Kidney capillary endothelial cell (primary cell): ENCODE measurements around the gene AOX1.
"Not testable (repeated sequence)": the region's sequence is repeated elsewhere in the genome, so short reads cannot be mapped to it uniquely, and the experiment has no call there.

Source experiments
- DNase-seq: peaks from one replicate; pipeline ENCODE4 v3.0.0-alpha.2; 2018; ENCODE audit warnings: low spot score

Gene AOX1

DNA sequence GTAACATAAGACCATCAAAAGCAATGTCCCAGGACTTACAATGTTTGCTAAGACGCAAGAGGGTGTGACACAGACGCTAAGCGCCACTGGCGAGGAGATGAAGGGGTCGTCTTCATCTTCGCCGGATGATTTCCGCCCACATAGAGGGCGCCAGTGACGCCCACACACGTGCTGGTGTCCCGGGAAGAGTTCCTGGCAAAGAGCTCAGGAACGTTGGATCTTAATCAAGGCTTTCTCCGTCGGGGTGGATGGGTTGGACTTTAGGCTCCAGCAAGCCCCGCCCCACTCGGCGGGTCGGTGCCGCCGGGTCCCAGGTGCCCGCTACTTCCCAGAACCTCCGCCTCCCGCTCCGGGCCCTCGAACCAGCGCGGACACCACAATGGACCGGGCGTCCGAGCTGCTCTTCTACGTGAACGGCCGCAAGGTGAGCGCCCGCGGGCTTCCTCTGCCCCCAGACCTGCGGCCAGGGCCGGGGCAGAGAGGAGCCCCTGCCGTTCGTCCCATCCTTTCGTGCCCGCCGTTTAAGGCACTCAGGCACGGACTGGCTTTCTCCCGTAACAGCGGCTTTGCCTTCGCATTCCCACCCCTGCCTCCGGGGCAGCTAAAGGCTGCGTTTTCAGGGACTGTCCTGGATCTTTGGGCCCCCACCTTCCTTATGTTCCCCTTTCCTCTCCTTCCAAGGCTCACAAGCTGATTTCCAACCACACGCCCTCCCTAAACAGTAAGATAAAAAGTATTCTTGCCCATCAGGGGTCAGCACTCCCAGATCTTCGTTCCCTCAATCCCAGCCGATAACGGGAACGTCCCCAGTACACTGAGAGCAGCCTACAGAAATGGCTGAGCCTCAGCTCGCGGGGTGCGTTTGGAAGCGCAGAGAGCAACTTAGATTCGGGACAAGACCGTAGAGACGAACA lies at the start of gene AOX1:
AOX1 (plus strand) TSS at position 285 of the 914 bp plus-strand sequence; CDS start at position 380, 95 bp downstream.
- DNase-seq = no peak

DNA sequence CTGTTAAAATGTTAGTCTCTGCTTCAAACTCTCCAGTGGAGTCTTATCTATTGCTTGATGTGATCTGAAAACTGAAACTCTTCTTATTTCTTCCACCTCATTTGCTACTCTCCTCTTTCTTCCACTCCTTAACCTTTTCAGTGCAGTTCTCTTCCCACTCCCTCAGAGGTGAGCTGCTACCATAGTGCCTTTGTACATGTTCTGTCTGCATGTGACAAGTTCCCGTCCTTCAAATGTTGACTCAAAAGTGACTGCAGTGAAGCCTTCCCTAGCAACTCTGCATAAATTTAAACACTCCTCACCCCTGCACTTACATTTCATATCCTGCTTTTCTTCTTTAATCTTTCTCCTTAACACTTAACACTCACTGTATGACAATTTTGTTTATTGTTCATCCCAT lies 47.7 kb upstream of the AOX1 start:
- DNase-seq = no peak

DNA sequence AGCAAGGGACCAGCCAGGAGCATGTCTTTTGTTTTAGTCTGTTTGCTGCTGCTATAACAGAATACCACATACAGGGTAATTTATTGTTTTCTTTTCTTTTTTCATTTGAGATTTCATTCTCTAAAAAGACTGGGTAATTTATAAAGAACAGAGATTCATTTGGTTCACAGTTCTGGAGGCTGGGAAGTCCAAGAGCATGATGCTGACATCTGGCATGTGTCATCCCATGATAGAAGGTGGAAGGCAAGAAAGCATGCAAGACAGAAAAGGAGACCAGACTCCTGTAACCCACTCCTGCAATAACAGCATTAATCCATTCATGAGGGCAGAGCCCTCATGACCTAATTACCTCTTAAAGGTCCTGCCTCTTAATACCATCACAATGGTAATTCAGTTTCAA lies 45.0 kb upstream of the AOX1 start:
- DNase-seq = no peak

DNA sequence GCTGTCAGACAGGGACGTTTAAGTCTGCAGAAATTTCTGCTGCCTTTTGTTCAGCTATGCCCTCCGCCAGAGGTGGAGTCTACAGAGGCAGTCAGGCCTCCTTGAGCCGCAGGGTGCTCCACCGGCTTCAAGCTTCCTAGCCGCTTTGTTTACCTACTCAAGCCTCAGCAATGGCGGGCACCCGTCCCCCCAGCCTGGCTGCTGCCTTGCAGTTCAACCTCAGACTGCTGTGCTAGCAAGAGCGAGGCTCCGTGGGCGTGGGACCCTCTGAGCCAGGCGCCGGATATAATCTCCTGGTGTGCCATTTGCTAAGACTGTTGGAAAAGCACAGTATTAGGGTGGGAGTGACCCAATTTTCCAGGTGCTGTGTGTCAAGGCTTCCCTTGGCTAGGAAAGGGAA lies 19.2 kb upstream of the AOX1 start:
- DNase-seq = not testable (repeated sequence)

DNA sequence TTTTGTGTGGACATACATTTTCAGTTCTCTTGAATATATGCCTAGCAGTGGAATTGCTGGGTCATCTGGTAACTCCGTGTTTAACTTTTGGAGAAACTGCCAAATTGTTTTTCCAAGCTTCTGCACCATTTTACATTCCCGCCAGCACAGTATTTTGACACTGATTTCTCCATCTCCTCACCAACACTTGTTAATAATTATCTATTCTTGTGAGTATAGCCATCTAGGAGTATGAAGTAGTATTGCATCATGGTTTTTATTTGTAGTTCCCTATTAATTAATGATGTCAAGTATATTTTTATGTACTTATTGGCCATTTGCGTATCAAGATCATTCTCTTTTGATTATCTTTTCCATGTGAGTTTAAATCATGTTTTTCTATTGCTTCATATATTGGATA lies 17.9 kb upstream of the AOX1 start:
- DNase-seq = no peak

DNA sequence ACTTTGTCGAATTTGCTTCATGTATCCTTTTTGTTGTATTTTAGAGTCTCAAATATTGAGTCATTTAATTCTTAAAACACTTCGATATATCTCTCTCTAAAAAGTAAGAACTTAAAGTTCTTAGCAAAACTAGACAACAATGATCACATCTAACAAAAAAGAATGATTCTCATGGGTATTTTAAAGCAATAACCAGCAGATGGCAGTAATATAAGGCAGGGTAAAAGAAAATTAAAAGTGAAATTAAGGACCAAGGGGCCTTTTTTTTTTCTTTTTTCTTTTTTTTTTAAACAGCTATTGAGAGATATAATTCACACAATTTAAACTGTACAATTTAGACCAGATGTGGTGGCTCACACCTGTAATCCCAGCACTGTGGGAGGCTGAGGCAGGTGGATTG lies 9.9 kb upstream of the AOX1 start:
- peak; percentile 21 for DNase-seq

DNA sequence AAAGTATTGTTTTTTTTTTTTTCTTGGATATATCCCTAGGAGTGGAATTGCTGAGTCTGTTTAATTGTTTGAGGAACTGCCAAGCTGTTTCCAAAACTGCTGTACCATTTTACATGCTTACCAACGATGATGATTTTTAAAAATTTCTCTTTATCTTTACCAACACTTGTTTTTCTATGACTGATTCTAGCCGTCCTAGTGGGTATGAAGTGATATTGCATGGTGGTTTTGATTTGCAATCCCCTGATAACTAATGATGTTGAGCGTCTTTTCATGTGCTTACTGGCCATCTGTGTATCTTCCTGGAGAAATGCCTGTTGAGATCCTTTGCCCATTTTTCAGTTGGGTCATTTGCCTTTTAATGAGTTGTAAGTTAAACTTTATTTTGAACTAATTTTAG lies 8.8 kb upstream of the AOX1 start:
- no peak for DNase-seq

DNA sequence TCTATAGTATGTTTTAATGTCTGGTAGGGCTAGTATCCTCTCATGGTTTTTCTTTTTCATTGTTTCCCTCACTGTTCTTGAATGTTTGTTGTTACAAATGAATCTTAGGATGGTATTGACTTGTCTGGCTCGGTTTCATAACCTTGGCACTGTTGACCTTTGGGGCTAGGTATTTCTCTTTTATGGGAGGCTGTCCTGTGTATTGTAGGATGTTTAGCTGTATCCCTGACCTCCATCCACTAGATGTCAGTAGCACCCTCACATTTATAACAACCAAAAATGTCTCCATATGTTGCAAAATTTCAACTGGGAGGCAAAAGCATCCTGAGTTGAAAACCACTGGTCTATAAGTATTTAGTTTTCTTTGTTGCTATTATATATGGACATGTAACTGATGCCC lies 7.0 kb upstream of the AOX1 start:
- DNase-seq = peak; percentile 40

DNA sequence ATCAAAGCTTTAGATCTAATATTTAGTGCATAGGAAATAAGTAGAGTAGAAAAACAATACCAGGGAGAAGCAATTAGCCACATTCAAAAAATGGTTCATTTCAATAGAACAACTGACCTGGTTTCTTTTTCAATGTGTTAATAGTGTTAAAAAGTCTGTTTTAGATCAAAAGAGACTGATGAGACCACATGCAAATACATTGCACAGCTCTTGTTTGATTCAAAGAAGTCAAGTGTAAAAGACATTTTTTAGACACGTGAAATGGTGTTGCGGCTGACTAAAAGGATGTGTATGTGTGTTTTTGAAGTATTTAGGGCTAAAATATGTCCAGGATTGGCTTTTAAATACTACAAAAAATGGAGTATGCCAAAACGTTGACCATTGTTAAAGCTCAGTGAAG lies 1.2 kb upstream of the AOX1 start:
- no peak for DNase-seq

DNA sequence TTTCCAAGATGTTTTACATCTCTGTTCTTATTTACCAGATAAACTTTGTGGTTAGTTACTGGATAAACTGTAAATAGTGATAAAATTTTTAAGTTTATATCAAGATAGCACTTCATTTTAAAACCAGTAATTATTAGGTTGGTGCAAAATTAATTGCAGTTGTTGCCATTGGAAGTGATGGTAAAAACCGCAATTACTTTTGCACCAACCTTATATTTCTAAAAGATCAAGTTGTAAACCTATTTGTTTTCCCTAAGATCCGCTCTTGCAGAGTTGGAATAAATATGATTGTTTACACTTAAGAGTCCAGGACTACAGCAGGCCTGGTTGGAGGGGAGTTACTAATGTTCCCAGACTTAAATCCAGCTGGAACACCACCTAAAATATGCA lies 479 bp upstream of the AOX1 start:
- DNase-seq = no peak

DNA sequence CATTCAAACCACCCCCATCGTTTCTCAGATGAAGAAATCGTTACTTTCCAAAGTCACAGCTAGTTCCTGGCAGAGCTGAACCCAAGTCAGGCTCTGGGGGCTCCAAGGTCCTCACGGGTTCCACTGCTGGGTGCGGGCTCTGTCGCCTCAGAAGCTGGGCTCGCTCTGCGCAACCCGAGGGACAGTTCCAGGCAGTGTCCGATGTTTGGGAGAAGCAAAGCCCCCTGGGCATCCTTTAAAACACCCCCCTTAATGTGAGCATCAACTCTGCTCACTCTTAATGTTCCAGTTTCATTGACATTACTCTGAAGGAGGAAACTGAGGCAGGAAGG lies 796 bp downstream of the AOX1 start:
- DNase-seq = no peak

DNA sequence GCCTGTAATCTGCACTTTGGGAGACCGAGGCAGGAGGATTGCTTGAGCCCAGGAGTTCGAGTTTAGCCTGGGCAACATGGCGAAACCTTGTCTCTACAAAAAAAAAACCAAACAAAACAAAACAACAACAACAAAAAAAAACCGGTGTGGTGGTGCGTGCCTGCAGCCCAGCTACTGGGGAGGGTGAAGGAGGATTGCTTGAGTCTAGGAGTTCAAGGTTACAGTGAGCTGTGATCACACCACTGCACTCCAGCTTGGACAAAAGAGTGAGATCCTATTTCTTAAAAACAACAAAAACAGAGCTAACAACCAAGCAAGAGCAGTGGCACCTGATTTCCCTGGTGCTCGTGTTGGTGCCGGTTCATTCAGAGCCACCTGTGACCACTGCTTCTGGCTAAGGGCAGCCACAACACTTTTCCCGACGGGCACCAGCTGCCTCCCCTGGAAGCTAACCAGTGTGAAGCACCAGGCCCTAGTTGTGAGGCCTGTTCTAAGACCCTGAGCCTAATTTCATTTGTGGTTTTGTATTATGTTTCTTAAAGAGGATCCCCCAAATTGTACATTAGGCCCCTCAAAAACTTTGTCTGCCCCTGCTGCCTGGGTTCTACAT lies 1.3 kb downstream of the AOX1 start:
- DNase-seq = no peak

DNA sequence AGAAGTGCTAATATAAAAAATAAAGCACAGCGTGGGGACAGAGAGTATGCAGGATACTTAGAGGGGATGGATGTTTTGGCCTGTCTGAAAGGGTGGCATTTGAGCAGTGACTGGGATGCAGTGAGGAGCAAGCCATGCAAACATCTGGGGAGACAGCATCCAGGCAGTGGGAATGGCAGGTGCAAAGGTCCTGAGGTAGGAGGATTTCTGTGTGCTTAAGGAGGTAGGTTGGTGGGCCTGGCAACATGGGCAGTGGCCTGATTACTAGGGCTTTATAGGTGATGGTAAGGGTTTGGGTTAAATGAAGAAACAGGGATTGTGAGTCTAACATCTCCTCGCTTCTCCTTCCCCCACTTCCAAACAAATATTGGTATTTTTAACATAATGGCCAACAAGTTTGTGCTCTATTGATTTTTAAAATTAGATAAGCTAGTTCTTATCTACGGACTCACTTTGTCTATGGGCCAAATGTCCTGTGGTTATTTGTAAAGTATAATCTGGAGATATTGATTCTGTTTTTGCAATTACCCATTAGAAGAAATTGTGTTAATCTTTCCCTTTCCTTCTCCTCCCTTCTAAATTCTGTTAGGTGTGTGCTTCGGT lies 2.4 kb downstream of the AOX1 start:
- no peak for DNase-seq

DNA sequence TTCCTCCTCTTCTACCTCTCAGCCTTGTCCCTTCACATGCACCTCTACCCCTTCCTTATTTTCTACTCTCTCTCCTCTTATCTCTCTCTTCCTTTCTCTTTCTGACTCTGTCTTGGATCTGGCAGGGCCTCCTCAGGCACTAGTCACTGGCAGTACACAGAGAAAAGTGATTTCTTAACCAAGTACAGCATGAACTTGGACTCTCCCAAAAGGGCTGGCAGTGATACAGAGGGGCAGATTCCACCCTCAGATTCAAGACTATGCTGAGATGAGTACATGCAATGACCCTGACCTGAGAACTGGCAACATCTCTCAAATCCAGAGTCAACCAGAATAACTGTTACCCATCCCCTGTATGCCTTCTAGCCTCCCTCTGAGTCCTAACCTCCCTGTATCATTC lies 4.3 kb downstream of the AOX1 start:
- no peak for DNase-seq

DNA sequence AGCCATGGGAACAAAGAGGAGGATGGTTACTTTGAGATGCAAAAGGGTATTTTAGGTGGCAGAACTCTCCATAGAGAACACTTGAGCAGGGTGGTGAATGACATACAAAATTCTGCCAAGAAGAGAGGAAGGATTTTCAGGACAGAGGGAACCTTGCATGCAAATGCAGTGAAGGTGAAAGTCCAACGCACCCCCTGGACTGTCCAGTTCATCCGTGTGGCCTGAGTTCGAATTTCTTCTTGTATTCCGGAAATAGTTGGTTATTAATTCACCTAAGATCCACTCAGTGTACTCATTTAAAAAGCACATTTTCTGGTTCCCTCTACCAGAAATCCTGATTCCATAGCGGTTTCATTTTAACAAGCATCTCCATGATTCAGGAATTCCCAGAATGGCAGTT lies 5.5 kb downstream of the AOX1 start:
- DNase-seq = no peak

DNA sequence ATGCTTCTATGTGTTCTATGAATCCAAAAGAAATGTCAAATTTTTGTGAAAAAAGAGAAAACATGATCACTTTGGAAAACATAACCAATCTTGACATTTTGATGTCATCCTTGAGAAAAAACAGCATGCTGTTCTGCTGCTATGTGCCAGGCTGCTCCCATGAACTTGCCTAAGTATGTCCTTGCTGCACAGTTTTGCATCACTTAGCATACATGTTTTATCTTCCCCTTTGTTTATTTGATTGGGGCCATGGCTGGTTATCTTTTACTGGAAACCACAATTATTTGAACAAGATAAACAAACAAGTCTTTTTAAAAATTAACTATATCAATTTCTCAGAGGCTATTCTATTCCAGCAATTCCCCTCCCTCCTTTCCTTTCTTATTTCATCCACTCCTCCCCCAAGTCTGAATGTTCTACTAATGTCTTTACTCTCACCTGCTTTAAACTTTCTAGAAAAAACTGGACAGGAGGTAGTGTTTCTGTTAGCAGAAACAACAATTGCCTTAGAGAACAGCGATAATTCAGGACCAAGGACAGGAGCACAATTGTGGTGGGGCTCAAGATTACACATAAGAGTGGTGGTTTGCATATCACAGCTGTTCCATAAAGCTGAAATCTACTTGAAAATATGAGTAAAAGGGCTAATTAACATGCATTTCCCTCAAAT lies 6.7 kb downstream of the AOX1 start:
- no peak for DNase-seq

DNA sequence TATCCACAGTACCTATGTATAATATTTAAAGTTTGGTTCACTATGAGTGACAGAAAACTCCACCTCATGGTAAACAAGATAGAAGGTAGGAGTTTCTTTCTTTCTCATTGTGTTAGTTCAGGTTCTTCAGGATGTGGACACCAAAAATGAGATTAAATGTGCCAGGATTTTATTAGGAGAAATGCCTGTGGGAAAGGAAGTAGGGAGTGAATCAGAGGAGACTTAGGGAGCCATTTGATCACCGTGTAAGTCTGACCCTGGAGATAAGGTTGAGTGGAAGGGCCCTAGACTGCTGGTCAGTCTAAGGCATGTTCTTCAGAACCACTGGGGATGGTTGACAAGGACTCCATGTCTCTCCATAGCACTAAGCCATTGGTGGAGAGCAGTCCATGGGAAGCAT lies 8.1 kb downstream of the AOX1 start:
- DNase-seq = no peak

DNA sequence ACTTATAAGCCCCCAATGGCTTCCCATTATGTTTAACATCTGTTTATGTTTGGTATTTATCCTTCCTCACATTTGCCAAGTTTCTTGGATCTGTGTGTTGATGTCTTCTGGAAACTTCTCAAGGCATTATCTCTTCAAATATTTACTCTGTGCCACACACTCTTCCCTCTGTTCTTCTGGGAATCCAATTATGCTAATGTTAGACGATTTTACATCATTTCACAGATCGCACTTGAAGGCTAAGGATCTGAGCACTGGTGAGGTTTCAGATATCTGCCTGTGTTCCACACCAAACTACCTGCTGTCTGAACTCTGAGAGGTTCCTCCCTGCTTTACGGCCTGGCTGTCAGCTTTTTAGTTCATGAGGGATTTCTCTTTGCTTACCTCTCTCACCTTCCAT lies 10.1 kb downstream of the AOX1 start:
- DNase-seq = no peak

DNA sequence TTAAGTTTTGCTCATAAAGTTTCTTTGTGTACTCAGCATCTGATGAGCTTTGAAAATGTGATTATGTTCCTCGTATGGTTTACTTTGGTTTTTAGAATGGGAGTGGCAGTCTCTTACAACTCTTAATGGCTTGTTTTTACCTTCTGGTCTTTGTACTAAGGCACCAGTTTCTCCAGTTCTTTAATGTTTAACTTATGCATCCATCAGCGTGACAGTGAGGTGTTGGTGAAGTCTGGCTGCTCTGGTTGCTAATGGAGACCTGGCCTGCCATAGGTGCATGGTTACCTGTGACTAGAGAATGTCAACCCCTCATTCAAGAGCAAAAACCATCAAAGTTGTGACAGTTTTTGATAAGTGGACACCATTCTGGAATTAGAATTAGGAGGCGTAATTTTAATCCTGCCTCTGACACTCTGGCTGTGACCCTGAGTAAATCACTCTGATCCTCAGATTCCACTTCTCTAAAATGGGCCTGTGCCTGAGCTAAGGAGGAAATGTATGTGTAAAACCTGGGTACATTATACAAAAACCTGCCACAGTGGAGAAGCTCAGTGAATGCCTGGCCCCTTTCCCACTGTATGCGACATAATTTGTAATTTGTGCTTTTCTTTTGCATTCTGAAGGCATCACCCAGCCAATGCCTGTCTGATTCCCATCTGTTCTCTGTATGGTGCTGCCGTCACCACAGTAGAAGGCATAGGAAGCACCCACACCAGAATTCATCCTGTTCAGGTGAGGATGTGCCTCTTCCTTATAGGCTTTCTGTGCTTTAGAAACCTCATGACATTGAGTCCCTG lies 11.2 kb downstream of the AOX1 start:
- no peak for DNase-seq

DNA sequence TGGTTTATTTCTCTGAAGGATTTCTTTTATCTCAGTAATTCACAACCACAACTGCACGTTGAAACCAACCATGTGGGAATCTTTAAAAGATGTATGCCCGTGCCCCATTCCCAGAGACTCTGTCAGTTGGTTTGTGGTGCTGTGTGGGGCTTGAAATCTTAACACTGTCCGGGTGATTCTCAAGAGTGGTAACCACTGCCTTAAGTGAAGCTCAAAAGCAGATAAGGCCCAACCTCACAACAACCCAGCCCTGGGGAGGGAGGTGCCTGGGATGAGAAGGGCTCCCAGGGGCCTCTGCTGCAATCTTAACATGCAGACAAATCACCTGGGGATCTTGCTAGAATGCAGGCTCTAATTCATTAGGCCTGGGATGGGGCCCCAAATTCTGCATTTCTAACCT lies 13.4 kb downstream of the AOX1 start:
- DNase-seq = no peak

DNA sequence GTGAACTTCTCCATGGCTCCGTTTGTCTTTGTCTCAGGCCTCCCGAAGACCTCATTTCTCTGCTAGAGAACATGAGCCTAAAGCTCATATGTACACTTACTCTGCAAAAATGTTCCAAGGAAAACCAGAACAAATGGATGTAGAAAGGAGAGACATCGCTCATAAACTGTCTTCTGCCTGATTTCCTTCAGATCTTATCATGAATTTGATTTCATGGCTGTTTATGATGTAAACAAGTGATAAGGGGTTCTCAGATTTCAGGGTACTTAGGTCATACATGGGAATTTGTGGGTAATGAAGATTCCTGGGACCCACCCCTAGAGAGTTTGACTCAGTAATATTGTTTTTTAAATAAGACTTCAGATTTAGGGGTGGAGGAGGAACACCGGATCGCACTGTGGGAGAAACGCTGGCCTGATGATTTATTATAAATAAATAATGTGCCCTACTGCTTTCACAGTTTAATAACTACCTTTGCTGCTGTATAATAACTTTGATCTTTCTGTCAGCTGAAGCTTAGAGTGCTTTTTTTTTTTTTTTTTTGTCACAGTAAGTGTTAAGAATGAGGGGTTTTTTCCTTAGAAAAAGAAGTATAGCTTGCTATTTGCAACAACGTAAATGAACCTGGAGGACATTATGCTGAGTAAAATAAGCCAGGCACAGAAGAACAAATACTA lies 14.9 kb downstream of the AOX1 start:
- DNase-seq = no peak

DNA sequence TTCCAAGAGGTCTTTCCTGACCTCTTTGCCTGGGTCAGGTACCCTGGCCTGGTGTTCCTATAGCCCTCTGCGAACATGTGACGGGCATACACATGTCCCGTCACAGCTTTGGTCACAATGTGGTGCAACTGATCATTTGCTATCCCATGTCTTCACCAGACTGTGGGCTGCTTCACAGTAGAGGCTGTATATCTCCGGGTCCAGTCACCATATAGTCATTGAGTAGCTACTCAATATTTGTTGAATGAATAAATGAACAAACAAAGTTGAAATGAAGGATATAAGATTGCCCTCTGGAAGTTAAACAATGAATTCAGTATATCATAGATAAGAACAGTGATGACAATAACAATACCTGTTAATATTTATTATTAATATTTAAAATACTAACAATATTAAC lies 16.8 kb downstream of the AOX1 start:
- no peak for DNase-seq
